ENCODE data around the gene MYBPC2. TPM values are rescaled to one million over a fixed set of nuclear protein-coding genes. Genes with fewer than 3 reads are reported as not detected.

The MYBPC2 gene
- total RNA-seq, 1 donor from 2014 or later = 0.12 TPM

- H3K27me3 ChIP-seq = no peaks in the 10 kb centered on the region
- H3K36me3 ChIP-seq = no peaks in the 10 kb centered on the region
- H3K27ac ChIP-seq = no peak overlapping the region
- no peaks in the 10 kb centered on the region for H3K9me3 ChIP-seq
- peaks cover 9% of the 10 kb centered on the region for H3K4me1 ChIP-seq
- TF ChIP-seq, protein P1, sequence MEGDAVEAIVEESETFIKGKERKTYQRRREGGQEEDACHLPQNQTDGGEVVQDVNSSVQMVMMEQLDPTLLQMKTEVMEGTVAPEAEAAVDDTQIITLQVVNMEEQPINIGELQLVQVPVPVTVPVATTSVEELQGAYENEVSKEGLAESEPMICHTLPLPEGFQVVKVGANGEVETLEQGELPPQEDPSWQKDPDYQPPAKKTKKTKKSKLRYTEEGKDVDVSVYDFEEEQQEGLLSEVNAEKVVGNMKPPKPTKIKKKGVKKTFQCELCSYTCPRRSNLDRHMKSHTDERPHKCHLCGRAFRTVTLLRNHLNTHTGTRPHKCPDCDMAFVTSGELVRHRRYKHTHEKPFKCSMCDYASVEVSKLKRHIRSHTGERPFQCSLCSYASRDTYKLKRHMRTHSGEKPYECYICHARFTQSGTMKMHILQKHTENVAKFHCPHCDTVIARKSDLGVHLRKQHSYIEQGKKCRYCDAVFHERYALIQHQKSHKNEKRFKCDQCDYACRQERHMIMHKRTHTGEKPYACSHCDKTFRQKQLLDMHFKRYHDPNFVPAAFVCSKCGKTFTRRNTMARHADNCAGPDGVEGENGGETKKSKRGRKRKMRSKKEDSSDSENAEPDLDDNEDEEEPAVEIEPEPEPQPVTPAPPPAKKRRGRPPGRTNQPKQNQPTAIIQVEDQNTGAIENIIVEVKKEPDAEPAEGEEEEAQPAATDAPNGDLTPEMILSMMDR (IDR thresholded peaks at IDR 0.05) = no peak
- ATAC-seq (no peak), DNase-seq (no peak)
- H3K4me3 ChIP-seq = no peak overlapping the region
- intact Hi-C loops (cut with DNase I) = no loop called here
Observed at GRCh38 chr19:50507376-50507775, 74.7 kb downstream of the MYBPC2 start.

DNA sequence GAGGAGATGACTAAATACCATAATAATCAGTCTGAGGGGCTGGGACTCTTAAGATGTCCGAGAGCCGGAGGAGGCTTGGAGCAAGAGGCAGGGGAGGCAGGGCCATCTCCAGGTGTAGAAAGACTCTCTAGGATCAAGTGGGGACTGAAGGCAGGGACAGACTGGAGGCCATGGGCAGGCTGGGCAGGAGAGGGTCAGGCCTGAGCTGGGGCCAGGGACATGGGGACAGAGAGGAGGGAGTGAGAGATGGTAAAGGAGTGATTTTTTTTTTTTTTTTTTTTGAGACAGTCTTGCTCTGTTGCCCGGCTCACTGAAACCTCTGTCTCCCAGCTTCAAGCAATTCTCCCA, 76.1 kb downstream of the MYBPC2 start:
- DNase-seq = no peak
- Histone ChIP-seq H3K27me3 (no peaks in the 10 kb centered on the region), H3K4me3 (no peak overlapping the region), H3K36me3 (no peaks in the 10 kb centered on the region), H3K27ac (no peak overlapping the region), H3K4me1 (peaks cover 9% of the 10 kb centered on the region), H3K9me3 (no peaks in the 10 kb centered on the region)
- TF ChIP-seq, protein P1 (IDR thresholded peaks at IDR 0.05) = no peak
- intact Hi-C loops (cut with DNase I) = no loop called here
- no peak for ATAC-seq

- Histone ChIP-seq H3K9me3 (no peaks in the 10 kb centered on the region), H3K27me3 (no peaks in the 10 kb centered on the region), H3K4me3 (no peak overlapping the region), H3K36me3 (no peaks in the 10 kb centered on the region), H3K4me1 (peaks cover 9% of the 10 kb centered on the region), H3K27ac (no peak overlapping the region)
- TF ChIP-seq, protein P1 (IDR thresholded peaks at IDR 0.05) = no peak
- DNase-seq (no peak), ATAC-seq (no peak)
- intact Hi-C loops (cut with DNase I) = no loop called here
Observed at GRCh38 chr19:50509366-50509765, 76.7 kb downstream of the MYBPC2 start.

DNA sequence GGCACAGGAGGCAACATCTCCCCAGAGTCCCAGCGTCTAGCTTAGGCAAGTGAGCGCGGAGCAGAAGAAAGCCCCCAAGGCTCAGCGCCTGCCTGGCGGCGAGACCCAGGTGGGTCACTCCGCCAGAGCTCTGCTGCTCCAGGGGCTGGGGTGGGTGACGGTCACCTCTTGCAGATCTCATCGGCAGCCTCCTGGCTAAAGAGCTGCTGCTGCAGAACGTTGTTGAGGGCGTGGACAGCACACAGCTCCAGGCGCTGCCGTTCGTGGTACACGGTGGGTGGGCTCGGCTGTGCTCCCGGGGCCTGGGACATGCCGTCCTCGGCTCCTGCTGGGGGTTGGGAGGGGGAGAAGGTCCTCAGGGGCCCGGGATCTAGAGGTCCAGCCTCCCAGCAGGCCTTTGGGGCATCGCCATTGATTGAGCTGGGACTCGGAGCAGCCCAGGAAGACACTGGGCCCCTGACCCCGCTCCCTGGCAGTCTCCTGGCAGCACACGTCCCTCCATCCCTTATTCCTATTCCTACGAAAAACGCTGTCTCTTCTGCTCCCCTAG, 77.5 kb downstream of the MYBPC2 start:
- Histone ChIP-seq H3K36me3 (no peaks in the 10 kb centered on the region), H3K27me3 (no peaks in the 10 kb centered on the region), H3K4me1 (peaks cover 9% of the 10 kb centered on the region), H3K9me3 (no peaks in the 10 kb centered on the region), H3K27ac (peak overlapping the region; percentile 80), H3K4me3 (peak overlapping the region; percentile 84)
- no peak for ATAC-seq
- intact Hi-C loops (cut with DNase I) = no loop called here
- DNase-seq = peak; percentile 73
- TF ChIP-seq, protein P1 (IDR thresholded peaks at IDR 0.05) = no peak

DNA sequence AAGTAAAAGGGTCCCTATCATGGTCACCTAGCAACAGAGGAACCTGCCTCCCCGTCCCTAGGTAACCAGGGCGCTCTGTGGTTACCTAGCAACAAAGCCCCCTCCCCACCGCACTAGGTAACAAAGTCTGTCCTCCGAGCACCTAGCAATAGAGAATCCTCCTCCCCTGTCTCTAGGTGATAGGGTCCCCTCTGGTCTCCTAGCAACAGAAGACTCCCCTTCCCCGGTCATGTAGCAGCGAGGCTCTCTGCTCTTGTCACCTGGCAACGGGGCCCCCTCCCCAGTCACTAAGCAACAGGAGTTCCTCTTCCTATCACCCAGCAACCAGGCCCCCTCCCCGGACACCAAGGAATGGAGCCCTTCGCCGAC, 78.0 kb downstream of the MYBPC2 start:
- no peaks in the 10 kb centered on the region for H3K9me3 ChIP-seq
- H3K36me3 ChIP-seq = no peaks in the 10 kb centered on the region
- ATAC-seq = no peak
- intact Hi-C loops (cut with DNase I) = no loop called here
- H3K27ac ChIP-seq = peak overlapping the region; percentile 80
- peaks cover 9% of the 10 kb centered on the region for H3K4me1 ChIP-seq
- TF ChIP-seq, protein P1 (IDR thresholded peaks at IDR 0.05) = no peak
- H3K27me3 ChIP-seq = no peaks in the 10 kb centered on the region
- no peak for DNase-seq
- H3K4me3 ChIP-seq = peak overlapping the region; percentile 84

Data from upper lobe of right lung (tissue), 1 donor.